Measurements from ENCODE around the gene TMC1.
"Not testable (repeated sequence)": the region's sequence is repeated elsewhere in the genome, so short reads cannot be mapped to it uniquely, and the experiment has no call there.

- not testable (repeated sequence) for TF ChIP-seq CTCF (conservative IDR thresholded peaks at IDR 0.05; ENCODE audit: low read length); EZH2phosphoT487 (IDR thresholded peaks at IDR 0.05; ENCODE audit: borderline replicate concordance)
These were observed 41.1 kb upstream of the TMC1 start for GRCh38 chr9:72480261-72480660.
